Colonic mucosa (tissue), 4 donors: ENCODE data around the gene MYO7B. TPM values are rescaled to one million over a fixed set of nuclear protein-coding genes. Genes with fewer than 3 reads are reported as not detected.

ENCODE experiments used
- DNase-seq: peaks from one replicate; pipeline ENCODE4 v3.0.0-alpha.2; 2020
- H3K27ac ChIP-seq: fragments of 200-600 bp; one replicate; pipeline ENCODE4 v1.8.0; 2021
- H3K27me3 ChIP-seq: fragments of 200-600 bp; one replicate; pipeline ENCODE4 v1.8.0; 2021
- H3K36me3 ChIP-seq: fragments of 200-600 bp; one replicate; pipeline ENCODE4 v1.8.0; 2021
- H3K4me1 ChIP-seq: fragments of 200-600 bp; one replicate; pipeline ENCODE4 v1.8.0; 2021; ENCODE audit warnings: mild to moderate bottlenecking
- H3K4me3 ChIP-seq: fragments of 200-600 bp; one replicate; pipeline ENCODE4 v1.8.0; 2021
- H3K9ac ChIP-seq, 2 donors: one replicate each; pipeline ENCODE4 v1.7.0; 2013; ENCODE audit warnings: control low read depth in 2 of 2, low read depth in 2 of 2, low read length in 2 of 2
- H3K9me3 ChIP-seq: fragments of 200-600 bp; one replicate; pipeline ENCODE4 v1.8.0; 2021
- intact Hi-C: fragments of 100-400 bp; cut with DNase I; formaldehyde crosslinking; loops from one replicate; pipeline ENCODE4 v1.14.1; 2022
- total RNA-seq, 2 donors: library from RNA; stranded (reverse); fragmentation: NEBNext Ultra II Directional in 1 of 2; extraction: Animal tissue kit (Norgen Biotek cat#: 25700) in 1 of 2; gene quantifications; one replicate each; pipeline ENCODE4 v1.2.1, GENCODE V29; 2021
- TF ChIP-seq, protein P1 (sequence below): fragments of 200-600 bp; IDR thresholded peaks from one replicate; pipeline ENCODE4 v1.8.0; 2022; ENCODE audit warnings: antibody characterized with exemption, mild to moderate bottlenecking
- donor health status: healthy.
- donor health status: DM: no; HTN: no; CAD: no.
- donor health status: DM: no; HTN: no; CAD: no.

Gene MYO7B
- total RNA-seq, 2 donors from 2014 or later, result 159 to 218 TPM

DNA sequence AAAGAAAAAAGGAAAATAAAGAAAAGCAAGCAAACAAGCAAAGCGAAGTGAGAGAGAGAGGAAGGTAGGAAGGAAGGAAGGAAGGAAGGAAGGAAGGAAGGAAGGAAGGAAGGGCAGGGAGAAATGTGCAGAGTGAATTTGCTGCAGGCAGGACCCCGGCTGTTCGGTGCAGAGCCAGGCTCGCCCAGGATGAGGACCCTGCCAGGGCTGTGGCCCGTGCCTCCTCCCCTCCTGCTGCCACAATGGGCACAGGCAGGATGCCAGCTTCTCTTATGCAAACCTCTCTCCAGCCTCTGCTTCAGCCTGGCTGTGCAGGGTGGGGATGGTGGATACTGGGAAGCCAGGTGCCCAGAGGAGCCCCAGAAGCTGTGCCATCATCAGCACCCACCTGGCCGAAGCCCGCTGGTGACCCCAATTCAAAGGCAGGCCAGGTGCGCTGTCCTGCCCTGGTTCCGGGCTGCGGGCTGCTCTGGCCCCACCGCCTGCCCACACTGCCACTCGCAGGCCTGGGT, 113.7 kb downstream of the MYO7B start:
- Histone ChIP-seq H3K9ac (no peak overlapping the region), H3K9me3 (no peaks in the 10 kb centered on the region), H3K27me3 (no peaks in the 10 kb centered on the region), H3K4me1 (no peaks in the 10 kb centered on the region), H3K27ac (no peak overlapping the region), H3K4me3 (no peak overlapping the region), H3K36me3 (no peaks in the 10 kb centered on the region)
- TF ChIP-seq, protein P1, sequence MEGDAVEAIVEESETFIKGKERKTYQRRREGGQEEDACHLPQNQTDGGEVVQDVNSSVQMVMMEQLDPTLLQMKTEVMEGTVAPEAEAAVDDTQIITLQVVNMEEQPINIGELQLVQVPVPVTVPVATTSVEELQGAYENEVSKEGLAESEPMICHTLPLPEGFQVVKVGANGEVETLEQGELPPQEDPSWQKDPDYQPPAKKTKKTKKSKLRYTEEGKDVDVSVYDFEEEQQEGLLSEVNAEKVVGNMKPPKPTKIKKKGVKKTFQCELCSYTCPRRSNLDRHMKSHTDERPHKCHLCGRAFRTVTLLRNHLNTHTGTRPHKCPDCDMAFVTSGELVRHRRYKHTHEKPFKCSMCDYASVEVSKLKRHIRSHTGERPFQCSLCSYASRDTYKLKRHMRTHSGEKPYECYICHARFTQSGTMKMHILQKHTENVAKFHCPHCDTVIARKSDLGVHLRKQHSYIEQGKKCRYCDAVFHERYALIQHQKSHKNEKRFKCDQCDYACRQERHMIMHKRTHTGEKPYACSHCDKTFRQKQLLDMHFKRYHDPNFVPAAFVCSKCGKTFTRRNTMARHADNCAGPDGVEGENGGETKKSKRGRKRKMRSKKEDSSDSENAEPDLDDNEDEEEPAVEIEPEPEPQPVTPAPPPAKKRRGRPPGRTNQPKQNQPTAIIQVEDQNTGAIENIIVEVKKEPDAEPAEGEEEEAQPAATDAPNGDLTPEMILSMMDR, result no peak
- intact Hi-C loops, result loop anchor here (5.0 kb wide), 1 partner anchor 452 kb away; no protein-coding TSS in a partner anchor
- no peak for DNase-seq

DNA sequence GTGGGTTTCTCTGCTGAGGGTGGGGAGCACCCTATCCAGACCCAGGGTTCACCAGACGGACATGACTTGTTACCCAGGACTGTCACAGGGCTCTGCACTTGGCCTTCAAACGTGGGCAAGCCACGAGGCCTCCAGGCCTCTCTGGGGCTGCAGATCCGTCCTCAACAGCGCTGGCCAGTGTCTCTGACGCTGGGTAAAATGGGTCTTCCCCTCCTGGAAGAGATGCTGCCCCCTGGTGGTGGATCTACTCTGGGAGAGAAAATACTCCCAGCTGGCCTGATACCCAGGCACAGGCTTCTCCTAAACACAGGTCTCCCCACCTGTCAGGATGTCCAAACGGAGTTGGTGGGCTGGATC, 114.2 kb downstream of the MYO7B start:
- no peaks in the 10 kb centered on the region for H3K27me3 ChIP-seq
- H3K27ac ChIP-seq, result no peak overlapping the region
- no peak overlapping the region for H3K4me3 ChIP-seq
- no peak overlapping the region for H3K9ac ChIP-seq
- no peaks in the 10 kb centered on the region for H3K4me1 ChIP-seq
- intact Hi-C loops, result loop anchor here (5.0 kb wide), 1 partner anchor 452 kb away; no protein-coding TSS in a partner anchor
- H3K9me3 ChIP-seq, result no peaks in the 10 kb centered on the region
- peak; percentile 92 for DNase-seq
- H3K36me3 ChIP-seq, result no peaks in the 10 kb centered on the region
- TF ChIP-seq, protein P1, result peak; percentile 86

DNA sequence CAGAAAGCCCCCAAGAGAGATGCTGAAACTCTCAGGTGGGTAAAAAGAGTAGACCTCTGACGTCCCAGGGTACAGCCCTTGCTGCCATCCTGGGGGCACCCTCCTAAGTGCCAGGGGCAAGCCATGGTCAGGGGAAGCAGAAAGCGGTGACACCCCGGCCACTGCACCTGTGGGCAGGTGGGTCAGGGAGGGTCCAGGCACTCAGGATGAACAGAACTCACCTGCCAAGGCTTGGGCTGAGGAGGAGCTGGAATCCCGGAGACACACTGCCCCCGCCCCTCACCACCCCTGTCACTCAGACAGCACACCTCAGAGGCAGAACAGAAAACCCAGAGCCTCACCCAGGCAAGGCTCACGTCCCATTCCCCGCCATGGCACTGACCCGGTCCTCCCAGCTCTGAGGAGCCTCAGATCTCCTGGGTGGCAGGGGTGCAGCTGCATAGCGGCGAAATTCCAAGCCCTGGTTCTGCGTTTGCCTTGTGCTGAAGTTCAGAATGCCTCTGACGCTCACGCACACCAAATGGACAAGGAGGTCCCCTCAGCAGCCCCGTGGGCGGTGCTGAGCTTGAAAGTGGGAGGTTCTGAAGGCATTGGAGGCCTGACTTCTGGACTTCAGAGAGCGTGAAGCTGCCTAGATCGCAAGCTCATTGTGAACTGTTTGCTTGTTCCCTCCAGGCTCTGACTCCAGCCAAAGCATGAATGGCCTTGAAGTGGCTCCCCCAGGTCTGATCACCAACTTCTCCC, 114.7 kb downstream of the MYO7B start:
- Histone ChIP-seq H3K27ac (no peak overlapping the region), H3K9me3 (no peaks in the 10 kb centered on the region), H3K4me3 (no peak overlapping the region), H3K27me3 (no peaks in the 10 kb centered on the region), H3K36me3 (no peaks in the 10 kb centered on the region), H3K9ac (no peak overlapping the region), H3K4me1 (no peaks in the 10 kb centered on the region)
- TF ChIP-seq, protein P1, result peak; percentile 22
- intact Hi-C loops, result no loop called here
- no peak for DNase-seq

DNA sequence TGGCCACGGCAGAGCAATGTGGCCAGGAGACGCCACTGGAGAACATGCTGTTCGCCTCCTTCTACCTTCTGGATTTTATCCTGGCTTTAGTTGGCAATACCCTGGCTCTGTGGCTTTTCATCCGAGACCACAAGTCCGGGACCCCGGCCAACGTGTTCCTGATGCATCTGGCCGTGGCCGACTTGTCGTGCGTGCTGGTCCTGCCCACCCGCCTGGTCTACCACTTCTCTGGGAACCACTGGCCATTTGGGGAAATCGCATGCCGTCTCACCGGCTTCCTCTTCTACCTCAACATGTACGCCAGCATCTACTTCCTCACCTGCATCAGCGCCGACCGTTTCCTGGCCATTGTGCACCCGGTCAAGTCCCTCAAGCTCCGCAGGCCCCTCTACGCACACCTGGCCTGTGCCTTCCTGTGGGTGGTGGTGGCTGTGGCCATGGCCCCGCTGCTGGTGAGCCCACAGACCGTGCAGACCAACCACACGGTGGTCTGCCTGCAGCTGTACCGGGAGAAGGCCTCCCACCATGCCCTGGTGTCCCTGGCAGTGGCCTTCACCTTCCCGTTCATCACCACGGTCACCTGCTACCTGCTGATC, 115.4 kb downstream of the MYO7B start:
- intact Hi-C loops, result no loop called here
- Histone ChIP-seq H3K27me3 (no peaks in the 10 kb centered on the region), H3K36me3 (no peaks in the 10 kb centered on the region), H3K4me1 (no peaks in the 10 kb centered on the region), H3K4me3 (no peak overlapping the region), H3K9ac (no peak overlapping the region), H3K9me3 (no peaks in the 10 kb centered on the region), H3K27ac (no peak overlapping the region)
- TF ChIP-seq, protein P1, result no peak
- DNase-seq, result no peak

DNA sequence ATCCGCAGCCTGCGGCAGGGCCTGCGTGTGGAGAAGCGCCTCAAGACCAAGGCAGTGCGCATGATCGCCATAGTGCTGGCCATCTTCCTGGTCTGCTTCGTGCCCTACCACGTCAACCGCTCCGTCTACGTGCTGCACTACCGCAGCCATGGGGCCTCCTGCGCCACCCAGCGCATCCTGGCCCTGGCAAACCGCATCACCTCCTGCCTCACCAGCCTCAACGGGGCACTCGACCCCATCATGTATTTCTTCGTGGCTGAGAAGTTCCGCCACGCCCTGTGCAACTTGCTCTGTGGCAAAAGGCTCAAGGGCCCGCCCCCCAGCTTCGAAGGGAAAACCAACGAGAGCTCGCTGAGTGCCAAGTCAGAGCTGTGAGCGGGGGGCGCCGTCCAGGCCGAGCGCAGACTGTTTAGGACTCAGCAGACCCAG, 115.9 kb downstream of the MYO7B start:
- intact Hi-C loops, result no loop called here
- DNase-seq, result no peak
- Histone ChIP-seq H3K4me1 (no peaks in the 10 kb centered on the region), H3K27me3 (no peaks in the 10 kb centered on the region), H3K27ac (no peak overlapping the region), H3K9ac (peak overlapping the region in 1 of 2 donors; percentile 24), H3K36me3 (no peaks in the 10 kb centered on the region), H3K9me3 (no peaks in the 10 kb centered on the region), H3K4me3 (no peak overlapping the region)
- TF ChIP-seq, protein P1, result no peak
